RWPE1 (cell line): ENCODE results near the gene ARID3A.

Experiments used
- CTCF ChIA-PET: fragments of 350-600 bp; sonication (Branson Sonifier 250); formaldehyde crosslinking; extraction: SDS; loops from one replicate; lab custom pipeline; 2021; lab: Yijun Ruan, JAX
- POLR2A ChIA-PET: fragments of 400-600 bp; formaldehyde crosslinking; extraction: SDS; loops from one replicate; lab custom pipeline; 2020; ENCODE audit warnings: antibody characterized with exemption; ENCODE audit not compliant: low non-redundant PET; lab: Yijun Ruan, JAX
- DNase-seq: peaks from one replicate; pipeline ENCODE4 v3.0.0; 2012; ENCODE audit warnings: low spot score
- H3K27ac ChIP-seq: fragments of 450-650 bp; 2 replicates; pipeline ENCODE4 v1.5.1; 2017
- TF ChIP-seq, protein P1 (sequence below): fragments of 450-650 bp; conservative IDR thresholded peaks from 2 replicates; pipeline ENCODE4 v1.5.1; 2017; ENCODE audit warnings: low read depth, mild to moderate bottlenecking

ARID3A gene

DNA sequence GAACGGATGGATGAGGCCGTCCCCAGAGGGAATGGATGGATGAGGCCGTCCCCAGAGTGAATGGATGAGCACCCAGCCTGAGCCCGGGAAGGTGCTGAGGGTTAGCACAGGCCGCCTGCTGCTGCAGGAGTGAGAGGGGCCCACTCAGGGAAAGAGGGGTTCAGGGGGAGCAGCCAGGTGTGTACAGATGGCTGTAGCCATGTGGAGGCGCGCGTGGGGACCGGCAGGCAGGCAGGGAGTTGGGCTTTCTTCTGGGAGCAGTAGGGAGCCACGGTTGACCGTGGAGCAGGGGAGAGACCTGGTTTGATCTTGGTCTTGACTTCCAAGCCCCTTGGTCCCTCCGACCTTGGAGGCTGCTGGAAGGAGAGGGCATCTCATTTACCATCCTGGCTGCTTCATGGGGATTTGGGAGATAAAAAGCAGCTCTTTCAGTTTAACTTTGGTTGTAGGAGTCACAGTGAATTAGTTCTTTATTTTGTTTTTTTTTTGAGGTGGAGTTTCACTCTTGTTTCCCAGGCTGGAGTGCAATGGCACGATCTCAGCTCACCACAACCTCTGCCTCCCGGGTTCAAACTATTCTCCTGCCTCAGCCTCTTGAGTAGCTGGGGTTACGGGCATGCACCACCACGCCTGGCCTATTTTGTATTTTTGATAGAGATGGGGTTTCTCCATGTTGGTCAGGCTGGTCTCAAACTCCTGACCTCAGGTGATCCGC, 24.7 kb downstream of the ARID3A start:
- CTCF ChIA-PET, result no interaction called here
- TF ChIP-seq, protein P1, sequence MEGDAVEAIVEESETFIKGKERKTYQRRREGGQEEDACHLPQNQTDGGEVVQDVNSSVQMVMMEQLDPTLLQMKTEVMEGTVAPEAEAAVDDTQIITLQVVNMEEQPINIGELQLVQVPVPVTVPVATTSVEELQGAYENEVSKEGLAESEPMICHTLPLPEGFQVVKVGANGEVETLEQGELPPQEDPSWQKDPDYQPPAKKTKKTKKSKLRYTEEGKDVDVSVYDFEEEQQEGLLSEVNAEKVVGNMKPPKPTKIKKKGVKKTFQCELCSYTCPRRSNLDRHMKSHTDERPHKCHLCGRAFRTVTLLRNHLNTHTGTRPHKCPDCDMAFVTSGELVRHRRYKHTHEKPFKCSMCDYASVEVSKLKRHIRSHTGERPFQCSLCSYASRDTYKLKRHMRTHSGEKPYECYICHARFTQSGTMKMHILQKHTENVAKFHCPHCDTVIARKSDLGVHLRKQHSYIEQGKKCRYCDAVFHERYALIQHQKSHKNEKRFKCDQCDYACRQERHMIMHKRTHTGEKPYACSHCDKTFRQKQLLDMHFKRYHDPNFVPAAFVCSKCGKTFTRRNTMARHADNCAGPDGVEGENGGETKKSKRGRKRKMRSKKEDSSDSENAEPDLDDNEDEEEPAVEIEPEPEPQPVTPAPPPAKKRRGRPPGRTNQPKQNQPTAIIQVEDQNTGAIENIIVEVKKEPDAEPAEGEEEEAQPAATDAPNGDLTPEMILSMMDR, result no peak
- H3K27ac ChIP-seq, result no peak overlapping the region
- DNase-seq, result no peak
- POLR2A ChIA-PET, result no interaction called here

GRCh38 chr19:952049-952679, 26.3 kb downstream of the ARID3A start:
- no peak for DNase-seq
- H3K27ac ChIP-seq, result no peak overlapping the region
- ChIA-PET CTCF (no interaction called here), POLR2A (no interaction called here)
- TF ChIP-seq, protein P1, result no peak

GRCh38 chr19:952680-953444, 27.0 kb downstream of the ARID3A start:
- peak; percentile 71 for DNase-seq

DNA sequence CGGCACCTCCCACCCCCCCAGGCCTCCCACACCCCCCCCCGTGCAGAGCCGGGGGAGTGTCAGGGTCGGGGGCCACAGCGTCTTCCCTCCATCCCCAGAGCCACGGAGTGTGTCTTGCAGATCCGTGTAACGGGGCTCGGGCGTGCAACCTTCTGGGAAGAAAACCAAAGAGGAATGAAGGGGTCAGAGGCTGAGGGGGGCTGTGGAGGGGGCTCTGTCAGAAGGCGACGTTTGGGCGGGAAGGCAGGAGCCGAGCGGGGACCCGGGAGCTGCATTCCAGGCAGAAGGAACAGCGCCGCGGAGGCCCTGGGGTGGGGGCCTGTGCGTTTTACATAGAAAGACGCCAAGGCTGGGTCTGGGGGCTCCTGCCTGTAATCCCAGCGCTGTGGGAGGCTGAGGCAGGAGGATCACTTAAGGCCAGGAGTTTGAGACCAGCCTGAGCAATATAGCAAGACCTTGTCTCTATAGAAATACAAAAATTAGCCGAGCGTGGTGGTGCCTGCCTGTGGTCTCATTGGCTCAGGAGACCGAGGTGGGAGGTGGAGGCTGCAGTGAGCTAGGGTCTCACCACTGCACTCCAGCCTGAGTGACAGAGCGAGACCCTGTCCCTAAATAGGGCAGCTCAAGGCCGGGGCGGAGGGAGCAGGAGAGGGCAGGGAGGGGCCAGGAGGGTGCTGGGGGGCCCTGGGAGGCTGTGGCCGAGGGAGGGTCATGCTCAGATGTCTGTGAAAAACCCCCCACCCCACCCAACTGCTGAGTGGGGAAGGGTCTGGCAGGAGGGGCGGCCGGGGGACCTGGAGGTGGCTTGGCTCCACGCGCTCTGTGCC, 27.8 kb downstream of the ARID3A start:
- TF ChIP-seq, protein P1, result no peak
- ChIA-PET POLR2A (no interaction called here), CTCF (interaction anchor here (1.0 kb wide), 1 partner anchor 17 kb away, joined by 3 read pairs; no protein-coding TSS in a partner anchor)
- H3K27ac ChIP-seq, result no peak overlapping the region
- DNase-seq, result no peak

More at GRCh38 chr19:952680-953444, 27.0 kb downstream of the ARID3A start:
- H3K27ac ChIP-seq, result no peak overlapping the region
- POLR2A ChIA-PET, result no interaction called here
- CTCF ChIA-PET, result interaction anchor here (0.7 kb wide), 1 partner anchor 21 kb away, joined by 3 read pairs; no protein-coding TSS in a partner anchor
- TF ChIP-seq, protein P1, result no peak

GRCh38 chr19:954272-954671, 28.4 kb downstream of the ARID3A start:
- TF ChIP-seq, protein P1, result no peak

More at GRCh38 chr19:954272-954671, 28.4 kb downstream of the ARID3A start:
- no peak overlapping the region for H3K27ac ChIP-seq
- POLR2A ChIA-PET, result no interaction called here
- CTCF ChIA-PET, result interaction anchor here (1.0 kb wide), 1 partner anchor 17 kb away, joined by 3 read pairs; no protein-coding TSS in a partner anchor
- no peak for DNase-seq
